WI38 (cell line): ENCODE data around the gene MYH7.
"Not testable (repeated sequence)": the region's sequence is repeated elsewhere in the genome, so short reads cannot be mapped to it uniquely, and the experiment has no call there.

Experiments used
- H3K4me3 ChIP-seq: 2 replicates; pipeline ENCODE4 v1.5.1; 2011; ENCODE audit warnings: low read depth, mild to moderate bottlenecking, control low read depth, low read length
- CTCF ChIP-seq: IDR thresholded peaks from 2 replicates; pipeline ENCODE4 v1.5.1; 2012; ENCODE audit warnings: low read depth, mild to moderate bottlenecking, control low read depth, low read length

Gene MYH7

GRCh38 chr14:23388996-23389395 is 46.5 kb downstream of the MYH7 start:
- no peak overlapping the region for H3K4me3 ChIP-seq
- TF ChIP-seq CTCF = no peak

- no peak overlapping the region for H3K4me3 ChIP-seq
- no peak for TF ChIP-seq CTCF
Observed at GRCh38 chr14:23387916-23388882, 47.3 kb downstream of the MYH7 start.

GRCh38 chr14:23386999-23387398 is 48.5 kb downstream of the MYH7 start:
- no peak overlapping the region for H3K4me3 ChIP-seq
- no peak for TF ChIP-seq CTCF

GRCh38 chr14:23386266-23386657 is 49.2 kb downstream of the MYH7 start:
- H3K4me3 ChIP-seq = not testable (repeated sequence)

GRCh38 chr14:23385642-23386265 is 49.7 kb downstream of the MYH7 start:
- no peak for TF ChIP-seq CTCF
- no peak overlapping the region for H3K4me3 ChIP-seq

- no peak for TF ChIP-seq CTCF
- no peak overlapping the region for H3K4me3 ChIP-seq
Observed at GRCh38 chr14:23385244-23385641, 50.2 kb downstream of the MYH7 start.

GRCh38 chr14:23384364-23385080 is 50.9 kb downstream of the MYH7 start:
- TF ChIP-seq CTCF = no peak
- no peak overlapping the region for H3K4me3 ChIP-seq
